ENCODE measurements around the gene SPDYC. TPM values are rescaled to one million over a fixed set of nuclear protein-coding genes. Genes with fewer than 3 reads are reported as not detected.

The SPDYC gene
- total RNA-seq, 2 donors from 2014 or later, result not detected

DNA sequence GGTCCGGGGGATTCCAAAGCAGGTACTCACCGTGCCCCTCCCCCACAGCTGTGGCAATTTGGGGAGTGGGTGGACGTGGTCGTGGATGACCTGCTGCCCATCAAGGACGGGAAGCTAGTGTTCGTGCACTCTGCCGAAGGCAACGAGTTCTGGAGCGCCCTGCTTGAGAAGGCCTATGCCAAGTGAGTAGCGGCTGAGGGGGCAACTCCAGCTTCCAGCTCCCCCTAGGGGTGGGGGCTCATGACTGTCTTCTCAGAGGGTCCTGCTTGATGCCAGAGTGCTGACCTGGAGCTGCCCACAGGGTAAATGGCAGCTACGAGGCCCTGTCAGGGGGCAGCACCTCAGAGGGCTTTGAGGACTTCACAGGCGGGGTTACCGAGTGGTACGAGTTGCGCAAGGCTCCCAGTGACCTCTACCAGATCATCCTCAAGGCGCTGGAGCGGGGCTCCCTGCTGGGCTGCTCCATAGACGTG, 15.9 kb downstream of the SPDYC start:
- Histone ChIP-seq H3K9me3 (no peaks in the 10 kb centered on the region), H3K27me3 (no peaks in the 10 kb centered on the region), H3K9ac (ENCODE audit: low read depth in 2 of 2, low read length in 2 of 2) (no peak overlapping the region), H3K27ac (no peak overlapping the region), H3K36me3 (peaks cover 18% of the 10 kb centered on the region), H3K4me3 (no peak overlapping the region), H3K4me1 (peaks cover 12% of the 10 kb centered on the region)
- TF ChIP-seq CTCF (IDR thresholded peaks at IDR 0.05), result no peak
- DNase-seq, result no peak
- intact Hi-C loops (cut with DNase I), result no loop called here

- no peak overlapping the region for H3K4me3 ChIP-seq
- H3K27ac ChIP-seq, result no peak overlapping the region
- no peak for DNase-seq
- peaks cover 18% of the 10 kb centered on the region for H3K36me3 ChIP-seq
- H3K9me3 ChIP-seq, result no peaks in the 10 kb centered on the region
- no peaks in the 10 kb centered on the region for H3K27me3 ChIP-seq
- H3K4me1 ChIP-seq, result peaks cover 12% of the 10 kb centered on the region
- H3K9ac ChIP-seq (ENCODE audit: low read depth in 2 of 2, low read length in 2 of 2), result no peak overlapping the region
- intact Hi-C loops (cut with DNase I), result no loop called here
- TF ChIP-seq CTCF (IDR thresholded peaks at IDR 0.05), result no peak
Measured at GRCh38 chr11:65186701-65187100, 16.7 kb downstream of the SPDYC start.

- intact Hi-C loops (cut with DNase I), result no loop called here
- DNase-seq, result peak; percentile 58
Measured at GRCh38 chr11:65187146-65187675, 17.2 kb downstream of the SPDYC start.

GRCh38 chr11:65187971-65188461, 18.0 kb downstream of the SPDYC start:
- Histone ChIP-seq H3K36me3 (peaks cover 18% of the 10 kb centered on the region), H3K9ac (ENCODE audit: low read depth in 2 of 2, low read length in 2 of 2) (no peak overlapping the region), H3K4me1 (peaks cover 6% of the 10 kb centered on the region), H3K27ac (no peak overlapping the region), H3K4me3 (no peak overlapping the region), H3K27me3 (no peaks in the 10 kb centered on the region), H3K9me3 (no peaks in the 10 kb centered on the region)
- intact Hi-C loops (cut with DNase I), result no loop called here
- TF ChIP-seq CTCF (IDR thresholded peaks at IDR 0.05), result no peak
- no peak for DNase-seq

More at GRCh38 chr11:65187146-65187675, 17.2 kb downstream of the SPDYC start:
- H3K9me3 ChIP-seq, result no peaks in the 10 kb centered on the region
- peaks cover 18% of the 10 kb centered on the region for H3K36me3 ChIP-seq
- no peak for TF ChIP-seq CTCF (IDR thresholded peaks at IDR 0.05)
- H3K4me3 ChIP-seq, result no peak overlapping the region
- H3K27ac ChIP-seq, result no peak overlapping the region
- peaks cover 12% of the 10 kb centered on the region for H3K4me1 ChIP-seq
- no peak overlapping the region for H3K9ac ChIP-seq (ENCODE audit: low read depth in 2 of 2, low read length in 2 of 2)
- H3K27me3 ChIP-seq, result no peaks in the 10 kb centered on the region

DNA sequence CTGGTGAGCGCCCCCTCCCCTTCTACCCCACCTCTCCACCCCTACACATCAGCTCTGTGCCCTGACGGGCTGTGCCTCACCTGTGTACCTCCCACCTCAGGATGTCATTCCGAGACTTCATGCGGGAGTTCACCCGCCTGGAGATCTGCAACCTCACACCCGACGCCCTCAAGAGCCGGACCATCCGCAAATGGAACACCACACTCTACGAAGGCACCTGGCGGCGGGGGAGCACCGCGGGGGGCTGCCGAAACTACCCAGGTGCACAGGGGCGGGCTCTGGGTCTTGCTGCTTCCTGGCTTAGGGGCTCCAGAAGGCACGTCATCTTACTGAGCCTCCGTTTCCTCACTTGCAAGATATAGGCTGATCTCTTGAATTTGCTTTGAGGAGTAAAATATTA, 18.5 kb downstream of the SPDYC start:
- Histone ChIP-seq H3K4me1 (peaks cover 2% of the 10 kb centered on the region), H3K27me3 (no peaks in the 10 kb centered on the region), H3K9ac (ENCODE audit: low read depth in 2 of 2, low read length in 2 of 2) (no peak overlapping the region), H3K36me3 (peaks cover 18% of the 10 kb centered on the region), H3K4me3 (no peak overlapping the region), H3K9me3 (no peaks in the 10 kb centered on the region), H3K27ac (no peak overlapping the region)
- no peak for DNase-seq
- no peak for TF ChIP-seq CTCF (IDR thresholded peaks at IDR 0.05)
- intact Hi-C loops (cut with DNase I), result no loop called here

Data from colonic mucosa (tissue), 4 donors.